Left lobe of liver (tissue), 2 donors: Measurements from ENCODE around the gene LIF. TPM values are rescaled to one million over a fixed set of nuclear protein-coding genes. Genes with fewer than 3 reads are reported as not detected.
A peak's percentile ranks its signal among the peaks of the same experiment; 100 is the strongest.

Source experiments
- ATAC-seq: fragments of 200-7000 bp; cut with Tn5 transposase; one replicate; pipeline ENCODE4 v1.9.1; 2020; ENCODE audit warnings: mild to moderate bottlenecking, moderate library complexity
- DNase-seq: peaks from one replicate; pipeline ENCODE4 v3.0.0-alpha.2; 2020; ENCODE audit warnings: low spot score
- total RNA-seq: library from RNA; stranded (reverse); gene quantifications from one replicate; pipeline ENCODE4 v1.2.1, GENCODE V29; 2021
- donor health status: DM: no; HTN: no; CAD: no; lungs with moderate emphysema.
- donor health status: DM: no; HTN: yes; CAD: no.

LIF gene
- 0.38 TPM for total RNA-seq

GRCh38 chr22:30245985-30246813 is at the start of gene LIF:
LIF (minus strand) TSS chr22:30246759; CDS start chr22:30246695, 64 bp downstream.
- peak; percentile 62 for ATAC-seq
- DNase-seq = no peak

- no peak for DNase-seq
These were observed 49.8 kb upstream of the LIF start for GRCh38 chr22:30296324-30296723.

DNA sequence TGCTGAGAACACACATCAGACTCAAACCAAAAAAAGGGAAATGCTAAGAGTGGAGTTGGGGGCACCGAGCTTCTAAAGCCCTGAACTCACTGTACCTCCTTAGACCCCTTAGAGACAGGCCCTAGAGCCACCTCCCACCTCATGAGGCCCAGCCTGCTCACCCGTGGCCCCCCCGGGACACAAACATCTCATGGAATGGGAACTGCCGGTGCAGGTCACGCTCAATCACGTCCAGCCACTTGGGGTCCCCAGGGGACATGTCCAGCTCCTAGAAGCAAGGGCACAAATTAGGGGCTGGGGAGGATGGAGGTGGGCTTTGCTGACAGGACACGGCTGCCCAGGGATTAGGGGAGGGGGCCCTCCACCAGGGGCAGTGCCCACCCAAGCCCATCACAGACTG is 49.0 kb upstream of the LIF start:
- DNase-seq = no peak

More at GRCh38 chr22:30296324-30296723, 49.8 kb upstream of the LIF start:
- no peak for ATAC-seq

GRCh38 chr22:30294830-30295229 is 48.3 kb upstream of the LIF start:
- ATAC-seq (no peak), DNase-seq (no peak)

More for the DNA sequence above, 49.0 kb upstream of the LIF start:
- ATAC-seq = no peak

DNA sequence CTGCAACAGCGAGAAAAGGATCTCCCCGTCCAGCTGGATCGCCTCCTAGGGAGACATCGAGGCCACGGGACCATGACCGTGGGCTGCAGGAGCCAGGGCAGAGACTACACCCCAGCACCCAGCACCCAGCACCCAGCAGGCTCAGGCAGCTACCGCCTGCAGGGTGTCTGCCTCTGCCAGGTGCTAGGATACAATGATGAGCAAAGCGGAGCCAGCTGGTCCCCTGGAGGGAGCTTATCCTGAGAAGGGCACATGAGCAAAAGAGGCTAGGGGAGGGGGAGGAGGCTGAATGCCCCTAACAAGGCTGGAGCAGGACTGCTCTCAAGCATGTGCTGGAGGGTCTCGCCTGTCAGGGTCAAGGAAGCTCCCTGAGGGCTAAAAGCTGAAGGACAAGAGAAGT is 47.5 kb upstream of the LIF start:
- ATAC-seq (no peak), DNase-seq (no peak)

DNA sequence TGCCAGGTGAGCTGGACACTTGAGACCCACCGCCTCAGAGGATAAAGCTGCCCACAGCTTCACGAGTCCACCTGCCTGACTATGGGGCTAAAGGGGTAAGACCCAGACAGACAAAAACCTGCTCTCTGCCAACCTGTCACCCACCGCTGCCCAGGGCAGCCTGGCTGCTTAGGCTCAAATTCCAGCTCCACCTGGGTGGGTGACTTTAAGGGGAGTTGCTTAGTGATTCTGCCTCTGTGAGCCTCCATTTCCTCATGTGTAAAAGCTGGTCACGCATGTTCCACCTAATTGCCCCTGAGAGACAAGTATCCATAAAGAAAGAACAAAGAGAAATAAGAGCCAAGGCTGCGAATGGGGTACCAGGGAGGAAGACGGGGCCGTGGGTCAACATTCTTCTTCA is 46.5 kb upstream of the LIF start:
- ATAC-seq (no peak), DNase-seq (no peak)

GRCh38 chr22:30292069-30292970 is 45.8 kb upstream of the LIF start:
- DNase-seq (no peak), ATAC-seq (no peak)

DNA sequence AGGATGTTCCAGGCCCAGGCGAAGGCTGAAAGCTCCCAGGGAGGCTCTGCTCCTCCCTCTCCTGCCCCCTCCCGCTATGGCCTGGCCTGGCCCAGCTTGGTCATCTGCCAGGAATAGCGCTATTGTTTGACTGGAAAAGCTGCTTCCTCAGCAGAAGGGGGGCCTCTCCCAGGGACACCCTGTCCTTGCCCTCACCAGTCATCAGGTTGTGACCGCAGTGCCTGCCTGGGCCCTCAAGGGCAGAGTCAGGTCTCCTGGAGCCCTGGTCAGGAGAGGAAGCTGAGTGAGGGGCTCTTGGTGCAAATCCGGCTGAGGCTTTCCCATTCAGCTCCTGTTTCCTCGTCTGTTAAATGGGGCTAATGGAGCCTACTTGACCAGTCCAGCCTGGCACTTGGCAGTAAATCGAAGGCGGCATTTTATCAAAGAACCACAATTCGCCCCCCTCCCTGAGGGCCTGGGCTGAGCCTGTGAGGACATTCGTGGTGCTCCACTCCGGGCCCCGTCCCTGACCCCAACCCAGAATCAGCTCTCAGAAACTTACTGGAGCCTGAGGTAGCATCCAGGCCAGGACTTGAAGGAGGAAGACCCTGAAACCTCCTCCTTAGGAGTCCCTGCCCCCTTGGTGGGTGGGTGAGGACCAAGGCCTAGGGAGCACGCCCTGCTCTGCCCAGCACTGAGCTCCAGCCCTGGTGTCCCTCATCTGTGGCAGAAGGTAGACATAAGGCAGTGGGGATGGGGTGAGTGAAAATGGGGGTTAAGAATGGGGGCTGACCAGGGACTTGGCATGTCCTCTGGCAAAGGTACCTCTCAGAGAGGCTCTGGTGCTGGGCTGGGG is 44.7 kb upstream of the LIF start:
- peak; percentile 89 for DNase-seq
- ATAC-seq = peak; percentile 34

DNA sequence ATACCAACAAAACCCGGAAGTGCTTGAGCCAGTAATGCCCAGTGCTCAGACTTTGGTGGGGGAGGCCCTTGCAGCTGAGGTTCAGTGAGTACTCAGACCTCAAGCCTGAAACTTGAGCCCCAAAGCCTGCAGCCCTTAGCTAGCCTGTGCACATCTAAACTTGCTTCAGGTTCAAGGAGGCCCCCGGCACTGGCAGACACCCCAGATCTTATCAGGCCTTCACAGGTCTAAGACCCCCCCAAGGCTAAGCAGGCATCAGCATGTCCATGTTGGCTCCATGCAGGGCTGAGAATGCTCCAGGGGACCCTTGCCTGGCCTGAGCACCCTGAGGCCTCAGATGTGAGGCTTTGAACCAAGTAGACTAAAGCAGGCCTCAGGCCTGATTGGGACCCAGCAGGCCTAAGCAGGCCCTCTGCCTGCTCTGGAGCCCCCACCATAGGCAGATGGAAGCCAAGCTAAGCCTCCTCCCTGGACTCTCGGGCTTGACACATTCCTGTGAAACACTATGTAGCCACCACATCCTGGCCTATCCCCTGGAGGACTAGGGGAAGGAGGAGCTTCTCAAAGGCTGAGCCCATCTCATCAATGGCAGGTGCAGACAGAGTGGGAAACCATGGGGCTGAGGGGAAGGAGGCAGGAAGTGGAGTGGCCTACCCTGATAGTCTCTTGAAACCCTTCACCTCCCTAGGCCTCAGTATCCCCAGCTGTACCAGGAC is 43.9 kb upstream of the LIF start:
- ATAC-seq = no peak
- DNase-seq = no peak

GRCh38 chr22:30289980-30290313 is 43.4 kb upstream of the LIF start:
- DNase-seq (no peak), ATAC-seq (peak; percentile 1)

DNA sequence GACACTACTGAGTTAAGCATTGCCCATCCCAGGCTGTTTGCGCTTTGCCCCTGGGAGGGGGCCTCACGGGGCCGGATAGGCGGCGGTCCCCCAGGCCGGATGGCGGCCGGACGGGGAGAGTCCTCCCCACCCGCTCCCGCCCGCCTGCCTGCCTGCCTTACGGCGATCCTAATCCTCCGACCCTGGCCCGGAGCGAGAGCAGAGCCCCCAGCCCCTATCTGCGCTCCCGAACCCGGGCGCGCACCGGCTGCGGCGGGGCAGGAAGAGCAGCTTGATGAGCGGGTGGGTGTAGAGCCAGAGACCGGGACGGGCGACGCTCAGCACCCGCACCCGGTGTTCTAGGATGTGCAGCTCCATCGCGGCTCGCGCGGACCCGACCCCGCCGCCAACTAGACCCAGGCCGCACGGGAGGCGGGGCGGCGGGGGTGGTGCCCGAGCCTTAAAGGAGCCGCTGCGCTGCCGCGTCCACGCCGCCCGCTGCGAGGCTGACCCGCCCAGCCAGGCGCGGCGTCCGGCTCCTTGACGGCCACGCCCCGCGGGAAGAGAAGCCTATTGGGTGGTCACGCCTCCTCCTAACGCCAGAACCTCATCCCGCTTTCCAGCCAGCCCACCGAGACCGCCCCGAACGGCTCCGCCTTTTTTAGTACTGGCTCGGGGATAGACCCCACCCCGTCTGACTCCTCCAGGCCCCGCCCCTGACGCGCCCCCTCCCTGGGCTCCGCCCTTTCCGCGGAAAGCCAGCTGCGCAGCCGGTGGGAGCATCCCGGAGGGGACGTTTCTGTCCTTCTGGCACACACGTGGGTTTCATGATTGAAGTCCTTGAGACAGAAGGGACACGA is 42.8 kb upstream of the LIF start, which contains the start of gene CASTOR1:
CASTOR1 (minus strand) TSS at position 365 of the 839 bp plus-strand sequence; CDS start at position 357, 8 bp downstream.
- DNase-seq (peak; percentile 99), ATAC-seq (peak; percentile 80)

GRCh38 chr22:30288419-30289140 is 42.0 kb upstream of the LIF start:
- DNase-seq (no peak), ATAC-seq (no peak)

GRCh38 chr22:30287648-30288418 is 41.3 kb upstream of the LIF start:
- ATAC-seq (peak; percentile 72), DNase-seq (peak; percentile 89)

DNA sequence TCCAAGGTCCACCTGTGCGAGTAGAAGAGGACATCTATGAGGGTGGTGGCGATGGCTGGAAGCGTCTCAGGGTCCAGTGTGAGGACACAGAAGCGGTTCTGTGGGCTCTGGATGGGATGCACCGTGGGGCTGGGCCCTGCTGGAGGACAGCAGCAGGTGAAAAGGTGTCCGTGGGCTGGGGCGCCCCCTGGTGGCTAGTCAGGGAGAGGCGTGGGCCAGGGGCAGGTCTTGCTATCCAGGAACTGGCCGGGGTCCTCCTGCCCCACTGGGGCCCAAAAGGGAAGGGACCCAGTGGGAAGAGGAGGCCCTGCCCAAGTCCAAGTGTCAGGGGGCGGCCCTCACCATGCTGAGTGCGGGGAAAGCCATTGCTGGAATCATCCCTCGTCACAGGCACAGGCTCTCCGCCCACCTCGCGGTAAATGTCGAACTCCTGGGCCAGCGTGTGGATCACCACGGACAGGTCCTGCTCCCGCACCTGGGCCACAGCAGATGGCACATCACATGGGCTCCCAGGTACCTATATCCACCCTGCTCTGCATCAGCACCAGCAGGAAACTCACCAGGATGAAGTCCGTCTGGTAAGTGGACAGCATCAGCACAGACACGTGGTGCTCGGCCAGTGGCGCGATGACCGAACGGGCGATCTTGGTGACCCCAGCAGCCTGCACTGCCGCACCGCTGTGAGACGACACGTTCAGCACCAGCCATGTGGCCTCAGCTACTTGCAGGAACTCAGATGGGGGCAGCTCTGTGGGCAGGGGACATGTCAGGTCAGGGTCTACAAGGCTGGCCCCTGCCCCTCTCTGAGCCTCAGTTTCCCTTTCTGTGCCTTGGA is 40.5 kb upstream of the LIF start:
- DNase-seq (peak; percentile 76), ATAC-seq (no peak)

GRCh38 chr22:30286331-30286730 is 39.8 kb upstream of the LIF start:
- DNase-seq = no peak
- no peak for ATAC-seq

DNA sequence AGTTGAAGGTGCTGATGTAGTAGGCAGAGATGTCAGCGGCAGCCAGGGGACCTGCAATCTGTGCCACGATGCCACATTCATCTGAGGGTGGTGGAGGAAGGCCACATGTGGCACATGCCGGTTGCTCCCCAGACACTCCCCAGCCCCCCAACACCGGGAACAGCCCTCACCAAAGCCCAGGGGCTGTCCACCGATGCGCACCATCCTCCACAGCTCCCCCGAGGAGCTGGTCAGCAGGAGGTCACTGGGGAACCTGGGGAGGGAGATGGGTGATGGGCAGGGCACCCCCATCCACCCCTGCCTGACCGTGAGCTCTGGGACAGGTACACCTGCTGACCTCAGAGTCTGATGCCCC is 39.3 kb upstream of the LIF start:
- ATAC-seq = no peak
- no peak for DNase-seq
